H1 (cell line): Measurements from ENCODE around the gene GSTM3.

ENCODE experiments used
- CBX8 ChIP-seq: fragments of 300-800, 300-1000 bp; sonication (generic); IDR thresholded peaks from 2 replicates; pipeline ENCODE4 v1.7.1; 2016; ENCODE audit warnings: low read depth, low read length, borderline replicate concordance
- CHD2 ChIP-seq: IDR thresholded peaks from 2 replicates; pipeline ENCODE4 v1.6.1; 2012; ENCODE audit warnings: low read length, improper control_type of control experiment
- CTCF ChIP-seq, 3 experiments: IDR thresholded peaks; 1 replicate in 2 of 3; 2 replicates in 1 of 3; pipeline versions ENCODE4 v1.5.1 to v1.6.1; 2011; ENCODE audit warnings: low read length in 3 of 3, mild to moderate bottlenecking in 3 of 3, inconsistent platforms in 2 of 3, low read depth in 1 of 3, moderate library complexity in 1 of 3; ENCODE audit not compliant: insufficient read depth in 1 of 3; ENCODE audit errors: control extremely low read depth in 1 of 3
- JUN ChIP-seq: IDR thresholded peaks from 2 replicates; pipeline ENCODE4 v1.6.1; 2011; ENCODE audit warnings: low read depth, mild to moderate bottlenecking, improper control_type of control experiment, low read length
- MAFK ChIP-seq: IDR thresholded peaks from 2 replicates; pipeline ENCODE4 v1.6.1; 2012; ENCODE audit warnings: low read depth, mild to moderate bottlenecking, improper control_type of control experiment, low read length
- RXRA ChIP-seq: IDR thresholded peaks from 2 replicates; pipeline ENCODE4 v1.6.1; 2011; ENCODE audit warnings: low read depth, mild to moderate bottlenecking, low read length, moderate library complexity; ENCODE audit not compliant: insufficient read depth
- SP1 ChIP-seq: IDR thresholded peaks from 2 replicates; pipeline ENCODE4 v1.6.1; 2011; ENCODE audit warnings: low read depth, low read length
- TBP ChIP-seq: IDR thresholded peaks from 2 replicates; pipeline ENCODE4 v1.6.1; 2011; ENCODE audit warnings: low read depth, low read length, improper control_type of control experiment
- TCF12 ChIP-seq: IDR thresholded peaks from 2 replicates; pipeline ENCODE4 v1.6.1; 2011; ENCODE audit warnings: low read depth, mild to moderate bottlenecking, low read length

- TF ChIP-seq CHD2 (no peak), CTCF (IDR thresholded peaks at IDR 0.05; ENCODE audit: control extremely low read depth in 1 of 3, insufficient read depth in 1 of 3, low read depth in 1 of 3, low read length in 3 of 3) (no peak), MAFK (no peak), JUN (no peak), CBX8 (no peak), TCF12 (no peak), RXRA (no peak), SP1 (no peak), TBP (no peak)
These were observed 43.8 kb downstream of the GSTM3 start for GRCh38 chr1:109697066-109697465.
